ENCODE results near the gene NOC2L. TPM values are rescaled to one million over a fixed set of nuclear protein-coding genes. Genes with fewer than 3 reads are reported as not detected.

Gene NOC2L
- polyA plus RNA-seq, 2 donors: 60.8 to 67.4 TPM

DNA sequence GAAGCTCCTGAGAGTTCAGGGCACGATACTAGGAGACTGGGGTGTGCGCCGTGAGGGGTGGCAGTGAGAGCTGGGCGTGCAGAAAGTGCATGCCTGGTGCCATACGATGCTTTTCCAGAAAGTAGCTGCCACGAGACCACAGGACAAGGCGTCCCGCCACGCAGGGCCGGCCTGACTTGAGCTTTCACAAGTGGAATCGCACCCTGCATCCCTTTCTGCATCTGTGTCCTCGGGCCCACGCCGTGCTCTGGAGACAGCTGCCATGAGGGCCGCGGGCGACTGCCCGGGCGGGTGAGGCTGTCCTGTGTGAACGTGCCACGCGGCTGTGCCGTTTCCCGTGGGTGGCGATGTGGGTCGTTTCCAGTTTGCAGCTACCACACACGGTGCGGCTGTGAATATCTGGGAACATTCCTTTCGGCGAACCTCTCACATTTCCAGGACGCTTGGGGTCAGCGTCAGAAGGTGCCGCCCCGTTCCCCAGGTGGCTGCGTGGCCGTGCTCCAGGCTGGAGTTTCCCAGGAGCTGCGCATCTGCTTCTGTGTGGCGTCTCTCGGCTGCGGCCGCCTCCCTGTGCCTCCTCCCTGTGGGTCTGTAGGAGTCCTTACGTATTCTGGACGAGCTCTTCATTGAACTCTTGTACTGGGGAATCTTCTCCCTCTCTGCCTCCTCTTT lies 23.8 kb upstream of the NOC2L start:
- peaks cover 0 to 2% of the 10 kb centered on the region in 2 donors for H3K27me3 ChIP-seq (ENCODE audit: control insufficient read depth in 1 of 2, insufficient read depth in 2 of 2, low read length in 2 of 2)
- H3K9me3 ChIP-seq (ENCODE audit: control insufficient read depth in 2 of 2, insufficient read depth in 1 of 2, low read depth in 1 of 2, low read length in 1 of 2): peaks cover 0 to 4% of the 10 kb centered on the region in 2 donors
- no peaks in the 10 kb centered on the region for H3K36me3 ChIP-seq (ENCODE audit: control insufficient read depth in 2 of 2, insufficient read depth in 2 of 2, low read length in 1 of 2)
- WGBS, 2 donors: 62 to 69% methylated on average over 43 of the region's 43 CpGs
- H3K27ac ChIP-seq (ENCODE audit: low read depth in 2 of 2, low read length in 1 of 2): no peak overlapping the region
- H3K4me3 ChIP-seq (ENCODE audit: low read depth in 1 of 2, low read length in 2 of 2): no peak overlapping the region
- no peaks in the 10 kb centered on the region for H3K4me1 ChIP-seq (ENCODE audit: control insufficient read depth in 2 of 2, insufficient read depth in 2 of 2, low read length in 1 of 2)

GRCh38 chr1:981955-982558 lies 23.0 kb upstream of the NOC2L start, which contains the start of gene PERM1:
Gene PERM1, minus strand, starts transcription at chr1:982093. Its CDS starts 1,064 bp downstream, at chr1:981029.
- peaks cover 0 to 2% of the 10 kb centered on the region in 2 donors for H3K27me3 ChIP-seq (ENCODE audit: control insufficient read depth in 1 of 2, insufficient read depth in 2 of 2, low read length in 2 of 2)
- H3K4me3 ChIP-seq (ENCODE audit: low read depth in 1 of 2, low read length in 2 of 2): no peak within 1 kb of the TSS
- WGBS, 2 donors: 50 to 58% methylated on average over 28 of the region's 28 CpGs

DNA sequence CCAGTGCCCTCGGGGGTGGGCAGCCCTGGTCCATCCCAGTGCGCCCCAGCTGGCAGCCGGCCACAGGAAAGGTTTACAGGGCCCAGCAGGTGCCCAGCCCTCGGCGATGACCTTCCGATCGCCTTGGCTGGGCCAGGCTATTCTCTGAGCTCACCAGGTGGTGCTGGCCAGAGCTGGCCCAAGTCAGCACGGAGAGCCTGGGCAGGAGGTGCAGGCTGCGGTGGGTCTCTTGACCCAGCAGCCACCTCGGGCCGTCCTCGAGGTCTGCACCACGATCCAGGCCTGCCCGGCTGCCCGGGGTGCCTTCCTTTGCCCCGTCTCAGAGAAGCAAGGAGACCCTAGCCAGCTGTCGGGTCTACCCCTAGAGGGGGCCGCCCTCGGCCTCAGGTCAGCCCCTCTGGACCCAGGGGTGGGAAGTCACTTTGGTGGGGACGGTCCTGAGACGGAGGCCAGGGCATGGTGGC lies 22.5 kb upstream of the NOC2L start:
- Histone ChIP-seq H3K9me3 (ENCODE audit: control insufficient read depth in 2 of 2, insufficient read depth in 1 of 2, low read depth in 1 of 2, low read length in 1 of 2) (peaks cover 0 to 4% of the 10 kb centered on the region in 2 donors), H3K27me3 (ENCODE audit: control insufficient read depth in 1 of 2, insufficient read depth in 2 of 2, low read length in 2 of 2) (peaks cover 0 to 2% of the 10 kb centered on the region in 2 donors), H3K36me3 (ENCODE audit: control insufficient read depth in 2 of 2, insufficient read depth in 2 of 2, low read length in 1 of 2) (no peaks in the 10 kb centered on the region), H3K4me1 (ENCODE audit: control insufficient read depth in 2 of 2, insufficient read depth in 2 of 2, low read length in 1 of 2) (no peaks in the 10 kb centered on the region), H3K27ac (ENCODE audit: low read depth in 2 of 2, low read length in 1 of 2) (no peak overlapping the region), H3K4me3 (ENCODE audit: low read depth in 1 of 2, low read length in 2 of 2) (no peak overlapping the region)
- 71 to 74% methylated on average over 20 to 21 of the region's 21 CpGs for WGBS, 2 donors

More at GRCh38 chr1:981955-982558, 23.0 kb upstream of the NOC2L start, which contains the start of gene PERM1:
- H3K4me1 ChIP-seq (ENCODE audit: control insufficient read depth in 2 of 2, insufficient read depth in 2 of 2, low read length in 1 of 2): no peaks in the 10 kb centered on the region
- no peaks in the 10 kb centered on the region for H3K36me3 ChIP-seq (ENCODE audit: control insufficient read depth in 2 of 2, insufficient read depth in 2 of 2, low read length in 1 of 2)
- H3K27ac ChIP-seq (ENCODE audit: low read depth in 2 of 2, low read length in 1 of 2): no peak within 1 kb of the TSS
- peaks cover 0 to 4% of the 10 kb centered on the region in 2 donors for H3K9me3 ChIP-seq (ENCODE audit: control insufficient read depth in 2 of 2, insufficient read depth in 1 of 2, low read depth in 1 of 2, low read length in 1 of 2)

- Histone ChIP-seq H3K36me3 (ENCODE audit: control insufficient read depth in 2 of 2, insufficient read depth in 2 of 2, low read length in 1 of 2) (no peaks in the 10 kb centered on the region), H3K4me3 (ENCODE audit: low read depth in 1 of 2, low read length in 2 of 2) (no peak overlapping the region), H3K4me1 (ENCODE audit: control insufficient read depth in 2 of 2, insufficient read depth in 2 of 2, low read length in 1 of 2) (peaks cover 0 to 5% of the 10 kb centered on the region in 2 donors), H3K27me3 (ENCODE audit: control insufficient read depth in 1 of 2, insufficient read depth in 2 of 2, low read length in 2 of 2) (peaks cover 0 to 2% of the 10 kb centered on the region in 2 donors), H3K27ac (ENCODE audit: low read depth in 2 of 2, low read length in 1 of 2) (no peak overlapping the region), H3K9me3 (ENCODE audit: control insufficient read depth in 2 of 2, insufficient read depth in 1 of 2, low read depth in 1 of 2, low read length in 1 of 2) (peaks cover 0 to 4% of the 10 kb centered on the region in 2 donors)
- 64 to 73% methylated on average over 35 of the region's 35 CpGs for WGBS, 2 donors
Measured at GRCh38 chr1:980602-981395, 21.7 kb upstream of the NOC2L start.

GRCh38 chr1:980137-980571 lies 21.1 kb upstream of the NOC2L start:
- peaks cover 0 to 2% of the 10 kb centered on the region in 2 donors for H3K27me3 ChIP-seq (ENCODE audit: control insufficient read depth in 1 of 2, insufficient read depth in 2 of 2, low read length in 2 of 2)
- WGBS, 2 donors: 56 to 65% methylated on average over 13 of the region's 13 CpGs
- H3K9me3 ChIP-seq (ENCODE audit: control insufficient read depth in 2 of 2, insufficient read depth in 1 of 2, low read depth in 1 of 2, low read length in 1 of 2): peaks cover 0 to 4% of the 10 kb centered on the region in 2 donors
- H3K27ac ChIP-seq (ENCODE audit: low read depth in 2 of 2, low read length in 1 of 2): no peak overlapping the region
- peaks cover 0 to 3% of the 10 kb centered on the region in 2 donors for H3K36me3 ChIP-seq (ENCODE audit: control insufficient read depth in 2 of 2, insufficient read depth in 2 of 2, low read length in 1 of 2)
- H3K4me1 ChIP-seq (ENCODE audit: control insufficient read depth in 2 of 2, insufficient read depth in 2 of 2, low read length in 1 of 2): peaks cover 0 to 10% of the 10 kb centered on the region in 2 donors
- no peak overlapping the region for H3K4me3 ChIP-seq (ENCODE audit: low read depth in 1 of 2, low read length in 2 of 2)

DNA sequence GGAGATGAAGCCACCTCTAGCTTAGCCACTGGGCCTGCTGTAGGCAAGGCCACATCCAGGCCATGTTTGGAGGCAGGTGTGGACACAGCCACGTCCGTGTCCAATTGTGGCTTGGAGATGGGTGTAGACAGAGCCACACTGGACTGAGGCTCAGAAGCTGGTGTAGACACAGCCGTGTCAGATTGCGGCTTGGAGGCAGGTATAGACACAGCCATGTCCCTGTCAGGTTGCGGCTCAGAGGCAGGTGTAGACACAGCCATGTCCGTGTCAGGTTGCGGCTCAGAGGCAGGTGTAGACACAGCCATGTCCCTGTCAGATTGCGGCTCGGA lies 20.7 kb upstream of the NOC2L start:
- Histone ChIP-seq H3K4me3 (ENCODE audit: low read depth in 1 of 2, low read length in 2 of 2) (no peak overlapping the region), H3K27me3 (ENCODE audit: control insufficient read depth in 1 of 2, insufficient read depth in 2 of 2, low read length in 2 of 2) (peaks cover 0 to 2% of the 10 kb centered on the region in 2 donors), H3K9me3 (ENCODE audit: control insufficient read depth in 2 of 2, insufficient read depth in 1 of 2, low read depth in 1 of 2, low read length in 1 of 2) (peaks cover 0 to 4% of the 10 kb centered on the region in 2 donors), H3K36me3 (ENCODE audit: control insufficient read depth in 2 of 2, insufficient read depth in 2 of 2, low read length in 1 of 2) (peaks cover 0 to 3% of the 10 kb centered on the region in 2 donors), H3K4me1 (ENCODE audit: control insufficient read depth in 2 of 2, insufficient read depth in 2 of 2, low read length in 1 of 2) (peaks cover 0 to 10% of the 10 kb centered on the region in 2 donors), H3K27ac (ENCODE audit: low read depth in 2 of 2, low read length in 1 of 2) (no peak overlapping the region)
- 54 to 75% methylated on average over 9 of the region's 9 CpGs for WGBS, 2 donors

DNA sequence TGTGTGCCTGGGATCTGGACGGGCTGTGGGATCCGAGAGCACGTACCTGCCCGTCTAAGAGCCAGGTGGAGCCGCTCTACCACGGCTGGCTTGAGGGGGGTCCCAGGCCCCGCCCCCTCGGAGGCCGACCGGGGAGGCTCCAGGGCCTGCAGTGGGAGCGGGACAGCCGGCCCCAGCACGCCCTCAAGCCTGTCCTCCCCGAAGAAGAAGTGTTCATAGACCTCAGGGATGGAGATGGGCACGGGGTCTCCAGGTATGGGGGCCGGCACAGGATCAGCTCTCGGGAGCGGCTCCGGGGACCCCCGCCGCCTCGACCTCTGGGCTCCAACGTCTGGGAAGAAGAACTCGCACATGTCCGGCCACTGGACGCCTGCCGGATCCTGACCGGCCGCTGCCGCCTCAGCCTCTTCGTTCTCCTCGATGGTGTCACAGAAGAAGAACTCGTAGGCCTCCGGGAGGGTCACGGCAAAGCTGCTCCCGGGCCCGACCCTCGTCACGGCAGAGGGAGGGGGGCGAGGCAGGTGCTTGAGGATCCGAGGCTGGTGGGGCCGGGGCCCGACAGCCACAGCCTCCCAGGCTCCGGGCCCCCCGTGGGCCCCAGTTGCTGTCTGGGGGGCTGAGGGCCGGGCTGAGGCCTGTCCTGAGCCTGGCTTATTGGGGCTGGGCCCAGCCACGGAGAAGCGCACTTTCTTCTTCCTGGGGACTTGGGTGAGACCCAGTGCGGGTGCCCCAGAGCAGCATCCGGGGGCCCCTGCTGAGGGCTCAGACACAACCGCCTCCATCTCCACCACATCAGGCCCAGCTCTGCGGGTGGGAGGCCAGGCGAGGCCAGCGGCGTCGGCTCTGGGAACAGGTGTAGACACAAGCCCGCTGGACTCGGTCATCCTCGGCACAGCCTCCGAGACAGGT lies 20.0 kb upstream of the NOC2L start:
- WGBS, 2 donors: 83 to 84% methylated on average over 49 to 60 of the region's 60 CpGs
- Histone ChIP-seq H3K4me3 (ENCODE audit: low read depth in 1 of 2, low read length in 2 of 2) (no peak overlapping the region), H3K27ac (ENCODE audit: low read depth in 2 of 2, low read length in 1 of 2) (no peak overlapping the region), H3K36me3 (ENCODE audit: control insufficient read depth in 2 of 2, insufficient read depth in 2 of 2, low read length in 1 of 2) (peaks cover 0 to 7% of the 10 kb centered on the region in 2 donors), H3K9me3 (ENCODE audit: control insufficient read depth in 2 of 2, insufficient read depth in 1 of 2, low read depth in 1 of 2, low read length in 1 of 2) (peaks cover 0 to 4% of the 10 kb centered on the region in 2 donors), H3K27me3 (ENCODE audit: control insufficient read depth in 1 of 2, insufficient read depth in 2 of 2, low read length in 2 of 2) (peaks cover 0 to 2% of the 10 kb centered on the region in 2 donors), H3K4me1 (ENCODE audit: control insufficient read depth in 2 of 2, insufficient read depth in 2 of 2, low read length in 1 of 2) (peaks cover 0 to 10% of the 10 kb centered on the region in 2 donors)

DNA sequence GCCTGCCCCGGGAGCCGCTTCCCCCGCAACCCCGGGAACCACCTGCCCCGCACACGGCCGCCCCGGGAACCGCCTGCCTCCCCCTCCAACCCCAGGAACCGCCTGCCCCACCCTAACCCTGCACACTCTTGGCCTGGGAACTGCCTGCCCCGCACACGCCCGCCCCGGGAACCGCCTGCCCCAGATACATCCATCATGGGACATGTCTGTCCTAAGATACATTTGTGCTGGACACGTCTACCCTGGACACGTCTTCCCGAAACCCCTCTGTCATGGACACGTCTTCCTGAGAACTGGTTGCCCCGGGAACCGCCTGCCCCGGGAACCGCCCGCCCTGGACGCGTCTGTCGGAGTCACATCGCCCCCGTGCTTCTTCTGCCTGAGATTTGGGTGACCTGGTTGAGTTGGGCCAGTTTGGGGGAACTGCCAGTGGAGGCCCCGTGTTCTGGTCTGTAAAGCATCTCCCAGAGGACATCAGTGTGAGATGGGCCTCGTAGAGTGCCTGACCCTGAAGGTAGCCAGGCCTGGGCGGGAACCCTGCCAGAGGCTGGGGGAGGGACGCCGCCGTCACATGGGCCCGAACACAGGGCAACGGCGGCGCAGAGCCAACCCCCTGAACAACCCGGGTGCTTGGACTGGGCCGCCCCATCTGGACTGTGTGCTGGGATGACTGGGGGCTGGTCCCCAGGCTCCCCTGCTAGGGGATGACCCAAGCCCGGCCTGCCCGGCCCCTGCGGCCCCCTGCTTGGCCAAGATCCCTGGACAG lies 19.2 kb upstream of the NOC2L start:
- no peaks in the 10 kb centered on the region for H3K27me3 ChIP-seq (ENCODE audit: control insufficient read depth in 1 of 2, insufficient read depth in 2 of 2, low read length in 2 of 2)
- no peak overlapping the region for H3K27ac ChIP-seq (ENCODE audit: low read depth in 2 of 2, low read length in 1 of 2)
- H3K9me3 ChIP-seq (ENCODE audit: control insufficient read depth in 2 of 2, insufficient read depth in 1 of 2, low read depth in 1 of 2, low read length in 1 of 2): peaks cover 0 to 4% of the 10 kb centered on the region in 2 donors
- 70 to 76% methylated on average over 34 to 44 of the region's 44 CpGs for WGBS, 2 donors
- peaks cover 0 to 10% of the 10 kb centered on the region in 2 donors for H3K4me1 ChIP-seq (ENCODE audit: control insufficient read depth in 2 of 2, insufficient read depth in 2 of 2, low read length in 1 of 2)
- no peak overlapping the region for H3K4me3 ChIP-seq (ENCODE audit: low read depth in 1 of 2, low read length in 2 of 2)
- peaks cover 0 to 10% of the 10 kb centered on the region in 2 donors for H3K36me3 ChIP-seq (ENCODE audit: control insufficient read depth in 2 of 2, insufficient read depth in 2 of 2, low read length in 1 of 2)
